Right lobe of liver (tissue), 4 donors: ENCODE measurements around the gene PDIA4.

Experiments
- CTCF ChIP-seq, 4 donors: fragments of 200-600 bp in 3 of 4; fragments of 450-650 bp in 1 of 4; IDR thresholded peaks; one replicate each; pipeline versions ENCODE4 v1.5.1 to v1.8.0; 2016 to 2022; ENCODE audit warnings: antibody characterized with exemption in 4 of 4, mild to moderate bottlenecking in 2 of 4
- POLR2A ChIP-seq: fragments of 450-650 bp; IDR thresholded peaks from one replicate; pipeline ENCODE4 v1.6.1; 2017; ENCODE audit warnings: antibody characterized with exemption, mild to moderate bottlenecking
- donor health status: DM: no; HTN: no; CAD: no.
- donor health status: DM: no; HTN: no; CAD: no.
- donor health status: DM: no; HTN: yes; CAD: no.

- TF ChIP-seq POLR2A (no peak), CTCF (IDR thresholded peaks at IDR 0.05) (no peak)
Observed at GRCh38 chr7:148991536-148991935, 36.8 kb downstream of the PDIA4 start.
